ENCODE data around the gene GHITM. TPM values are rescaled to one million over a fixed set of nuclear protein-coding genes. Genes with fewer than 3 reads are reported as not detected.

GHITM gene
- total RNA-seq, 1 donor from 2014 or later, result 122 TPM

DNA sequence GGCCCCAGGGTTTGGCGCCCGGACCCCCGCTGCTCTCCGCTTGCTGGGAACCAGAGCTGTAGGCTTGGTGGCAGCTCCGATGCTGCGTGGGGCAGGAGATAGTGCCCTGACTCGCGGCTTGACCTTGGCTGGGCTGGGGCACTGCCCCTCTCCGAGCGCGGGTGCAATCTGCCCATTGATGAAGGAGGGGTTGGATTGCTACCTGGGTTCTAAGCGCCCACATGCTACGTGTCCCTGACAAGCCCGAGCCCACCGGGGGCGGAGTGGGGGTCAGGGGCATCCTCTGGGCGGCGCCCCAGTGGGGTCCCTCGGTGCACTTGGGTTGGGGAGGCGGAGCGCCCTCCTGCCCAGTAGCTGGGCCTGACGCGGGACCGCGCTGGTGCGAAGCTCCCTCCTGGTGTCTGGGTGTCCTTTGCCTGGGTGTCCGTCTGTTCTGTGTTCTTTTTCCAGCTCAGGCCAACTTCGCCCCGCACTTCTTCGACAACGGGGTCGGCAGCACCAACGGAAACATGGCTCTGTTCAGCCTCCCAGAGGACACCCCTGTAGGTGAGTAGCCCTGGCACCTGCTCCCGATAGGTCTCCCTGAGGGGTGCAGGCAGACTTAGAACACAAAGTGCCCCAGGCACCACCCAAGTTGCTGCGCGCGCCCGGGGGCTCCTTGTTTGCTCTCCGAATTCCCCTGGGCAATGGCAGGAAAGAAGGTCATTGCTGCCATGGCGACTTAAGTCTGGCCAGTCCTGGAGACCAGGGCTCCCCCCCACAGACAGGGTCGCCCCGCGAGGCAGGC, 55.9 kb downstream of the GHITM start:
- peaks cover 0 to 6% (median 4%) of the 10 kb centered on the region in 3 donors for H3K4me1 ChIP-seq (ENCODE audit: control insufficient read depth in 3 of 3, insufficient read depth in 3 of 3, low read length in 3 of 3)
- no peaks in the 10 kb centered on the region for H3K9me3 ChIP-seq (ENCODE audit: control insufficient read depth in 3 of 3, low read length in 3 of 3)
- no peaks in the 10 kb centered on the region for H3K36me3 ChIP-seq (ENCODE audit: control insufficient read depth in 3 of 3, insufficient read depth in 3 of 3, low read length in 3 of 3)
- H3K4me3 ChIP-seq (ENCODE audit: low read length in 3 of 3), result peak overlapping the region; percentile 6 to 43 (median 29)
- no peak overlapping the region for H3K27ac ChIP-seq (ENCODE audit: low read depth, low read length)
- H3K27me3 ChIP-seq (ENCODE audit: control insufficient read depth in 3 of 3, insufficient read depth in 3 of 3, low read length in 3 of 3), result peaks cover 51 to 61% (median 57%) of the 10 kb centered on the region in 3 donors
- no peak overlapping the region for H3K9ac ChIP-seq (ENCODE audit: low read depth in 1 of 3, low read length in 3 of 3)

DNA sequence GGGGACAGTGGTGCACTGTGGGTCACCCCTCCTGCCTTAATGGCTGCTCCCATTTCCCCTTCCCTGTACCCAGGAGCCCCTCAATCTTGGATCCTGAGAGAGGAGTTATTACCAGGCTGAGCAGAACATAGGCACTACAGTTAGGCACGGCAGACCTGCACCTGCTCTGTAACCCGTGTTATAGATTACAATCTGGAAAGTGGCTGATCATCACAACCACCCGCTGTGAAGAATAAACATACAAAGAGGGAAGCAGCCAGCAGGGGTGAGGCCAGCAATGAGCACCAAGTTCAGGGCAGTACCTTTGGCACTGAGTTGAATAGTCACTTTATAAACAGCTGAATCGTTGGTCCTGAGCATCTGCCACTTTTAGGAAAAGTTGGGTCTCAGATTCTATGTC, 56.8 kb downstream of the GHITM start:
- peaks cover 0 to 6% (median 4%) of the 10 kb centered on the region in 3 donors for H3K4me1 ChIP-seq (ENCODE audit: control insufficient read depth in 3 of 3, insufficient read depth in 3 of 3, low read length in 3 of 3)
- H3K36me3 ChIP-seq (ENCODE audit: control insufficient read depth in 3 of 3, insufficient read depth in 3 of 3, low read length in 3 of 3), result no peaks in the 10 kb centered on the region
- H3K4me3 ChIP-seq (ENCODE audit: low read length in 3 of 3), result no peak overlapping the region
- peaks cover 47 to 61% (median 55%) of the 10 kb centered on the region in 3 donors for H3K27me3 ChIP-seq (ENCODE audit: control insufficient read depth in 3 of 3, insufficient read depth in 3 of 3, low read length in 3 of 3)
- no peaks in the 10 kb centered on the region for H3K9me3 ChIP-seq (ENCODE audit: control insufficient read depth in 3 of 3, low read length in 3 of 3)
- H3K9ac ChIP-seq (ENCODE audit: low read depth in 1 of 3, low read length in 3 of 3), result no peak overlapping the region
- no peak overlapping the region for H3K27ac ChIP-seq (ENCODE audit: low read depth, low read length)

GRCh38 chr10:84196941-84197340, 57.6 kb downstream of the GHITM start:
- Histone ChIP-seq H3K4me1 (ENCODE audit: control insufficient read depth in 3 of 3, insufficient read depth in 3 of 3, low read length in 3 of 3) (peaks cover 0 to 6% (median 4%) of the 10 kb centered on the region in 3 donors), H3K27ac (ENCODE audit: low read depth, low read length) (no peak overlapping the region), H3K9ac (ENCODE audit: low read depth in 1 of 3, low read length in 3 of 3) (no peak overlapping the region), H3K36me3 (ENCODE audit: control insufficient read depth in 3 of 3, insufficient read depth in 3 of 3, low read length in 3 of 3) (no peaks in the 10 kb centered on the region), H3K27me3 (ENCODE audit: control insufficient read depth in 3 of 3, insufficient read depth in 3 of 3, low read length in 3 of 3) (peaks cover 42 to 54% (median 47%) of the 10 kb centered on the region in 3 donors), H3K4me3 (ENCODE audit: low read length in 3 of 3) (no peak overlapping the region), H3K9me3 (ENCODE audit: control insufficient read depth in 3 of 3, low read length in 3 of 3) (no peaks in the 10 kb centered on the region)

DNA sequence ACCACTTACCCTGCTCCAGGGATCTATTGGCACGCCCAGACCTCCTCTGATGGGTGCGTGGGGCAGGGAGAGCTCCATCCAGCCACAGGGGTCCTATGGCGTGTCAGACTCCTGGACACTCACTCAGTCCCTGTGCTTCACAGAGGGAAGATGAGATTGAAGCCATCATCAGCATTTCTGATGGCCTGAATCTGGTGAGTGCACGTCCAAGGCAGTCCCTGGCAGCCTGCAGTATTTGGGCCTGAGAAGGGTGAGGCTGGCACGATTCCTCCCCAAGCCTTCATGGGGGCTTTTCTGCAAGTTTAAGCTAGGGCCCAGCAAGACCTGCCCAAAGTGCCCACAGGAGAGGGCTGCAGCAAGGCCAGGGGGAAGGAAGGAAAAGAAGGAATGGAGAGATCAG, 58.3 kb downstream of the GHITM start:
- Histone ChIP-seq H3K4me1 (ENCODE audit: control insufficient read depth in 3 of 3, insufficient read depth in 3 of 3, low read length in 3 of 3) (peaks cover 0 to 6% (median 4%) of the 10 kb centered on the region in 3 donors), H3K9ac (ENCODE audit: low read depth in 1 of 3, low read length in 3 of 3) (no peak overlapping the region), H3K27ac (ENCODE audit: low read depth, low read length) (no peak overlapping the region), H3K4me3 (ENCODE audit: low read length in 3 of 3) (no peak overlapping the region), H3K27me3 (ENCODE audit: control insufficient read depth in 3 of 3, insufficient read depth in 3 of 3, low read length in 3 of 3) (peaks cover 42 to 54% (median 43%) of the 10 kb centered on the region in 3 donors), H3K9me3 (ENCODE audit: control insufficient read depth in 3 of 3, low read length in 3 of 3) (no peaks in the 10 kb centered on the region), H3K36me3 (ENCODE audit: control insufficient read depth in 3 of 3, insufficient read depth in 3 of 3, low read length in 3 of 3) (no peaks in the 10 kb centered on the region)

GRCh38 chr10:84198206-84198915, 59.1 kb downstream of the GHITM start:
- H3K27me3 ChIP-seq (ENCODE audit: control insufficient read depth in 3 of 3, insufficient read depth in 3 of 3, low read length in 3 of 3), result peaks cover 38 to 51% (median 44%) of the 10 kb centered on the region in 3 donors
- H3K9me3 ChIP-seq (ENCODE audit: control insufficient read depth in 3 of 3, low read length in 3 of 3), result no peaks in the 10 kb centered on the region
- peaks cover 0 to 6% (median 4%) of the 10 kb centered on the region in 3 donors for H3K4me1 ChIP-seq (ENCODE audit: control insufficient read depth in 3 of 3, insufficient read depth in 3 of 3, low read length in 3 of 3)

DNA sequence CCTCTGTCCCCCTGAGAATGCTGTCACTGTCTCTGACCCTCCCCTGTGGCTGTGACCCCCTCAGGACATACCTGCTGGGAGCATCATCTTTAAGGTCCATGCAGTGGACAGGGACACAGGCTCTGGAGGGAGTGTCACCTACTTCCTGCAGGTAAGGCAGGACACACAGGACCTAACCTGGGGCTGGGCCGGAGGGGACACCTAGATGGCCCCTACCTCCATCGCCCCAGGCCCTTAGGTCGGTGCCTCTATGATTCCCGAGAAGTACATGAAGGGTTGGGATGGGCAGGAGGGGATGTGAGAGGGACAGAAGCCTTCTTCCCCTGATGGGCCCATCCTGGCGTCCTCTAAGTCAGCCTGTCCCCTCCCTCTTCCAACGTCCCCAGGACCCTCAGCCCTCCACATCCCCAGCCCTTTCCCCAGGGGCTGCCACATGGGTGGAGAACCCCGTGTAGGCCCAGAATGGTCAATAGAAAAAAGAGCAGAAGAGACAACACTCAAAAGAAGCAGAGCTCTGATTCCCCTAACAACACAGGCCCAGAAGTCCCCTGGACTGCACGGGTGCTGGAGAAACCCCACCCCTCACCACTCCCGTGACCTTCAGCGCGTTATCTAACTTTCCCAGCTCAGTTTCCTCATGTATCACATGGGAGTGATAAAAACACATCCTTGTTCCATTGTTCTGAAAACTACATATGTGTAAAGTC, 61.4 kb downstream of the GHITM start:
- H3K27ac ChIP-seq (ENCODE audit: low read depth, low read length), result no peak overlapping the region
- no peaks in the 10 kb centered on the region for H3K9me3 ChIP-seq (ENCODE audit: control insufficient read depth in 3 of 3, low read length in 3 of 3)
- H3K36me3 ChIP-seq (ENCODE audit: control insufficient read depth in 3 of 3, insufficient read depth in 3 of 3, low read length in 3 of 3), result no peaks in the 10 kb centered on the region
- no peaks in the 10 kb centered on the region for H3K4me1 ChIP-seq (ENCODE audit: control insufficient read depth in 3 of 3, insufficient read depth in 3 of 3, low read length in 3 of 3)
- H3K27me3 ChIP-seq (ENCODE audit: control insufficient read depth in 3 of 3, insufficient read depth in 3 of 3, low read length in 3 of 3), result peaks cover 18 to 31% (median 29%) of the 10 kb centered on the region in 3 donors
- no peak overlapping the region for H3K4me3 ChIP-seq (ENCODE audit: low read length in 3 of 3)
- no peak overlapping the region for H3K9ac ChIP-seq (ENCODE audit: low read depth in 1 of 3, low read length in 3 of 3)

More at GRCh38 chr10:84198206-84198915, 59.1 kb downstream of the GHITM start:
- Histone ChIP-seq H3K36me3 (ENCODE audit: control insufficient read depth in 3 of 3, insufficient read depth in 3 of 3, low read length in 3 of 3) (no peaks in the 10 kb centered on the region), H3K27ac (ENCODE audit: low read depth, low read length) (no peak overlapping the region), H3K9ac (ENCODE audit: low read depth in 1 of 3, low read length in 3 of 3) (no peak overlapping the region), H3K4me3 (ENCODE audit: low read length in 3 of 3) (no peak overlapping the region)

DNA sequence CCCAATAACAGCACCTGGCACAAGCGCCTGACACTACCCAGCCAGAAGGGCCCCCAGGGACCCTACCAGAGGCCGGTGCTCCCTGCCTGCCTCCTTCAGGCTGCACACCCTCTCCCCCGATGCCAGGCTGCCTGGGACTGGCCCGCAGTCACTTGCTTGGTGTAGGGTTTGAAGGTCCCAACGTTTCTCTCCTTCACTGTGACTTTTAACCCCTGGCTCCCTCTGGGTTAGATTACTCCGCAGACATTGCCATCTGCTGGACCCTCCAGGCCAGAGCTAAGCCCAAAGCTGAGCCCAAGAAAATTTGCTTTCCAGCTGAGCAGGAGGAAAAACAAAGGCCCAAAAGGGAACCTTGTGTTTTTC, 61.9 kb downstream of the GHITM start:
- no peak overlapping the region for H3K27ac ChIP-seq (ENCODE audit: low read depth, low read length)
- H3K36me3 ChIP-seq (ENCODE audit: control insufficient read depth in 3 of 3, insufficient read depth in 3 of 3, low read length in 3 of 3), result no peaks in the 10 kb centered on the region
- no peak overlapping the region for H3K4me3 ChIP-seq (ENCODE audit: low read length in 3 of 3)
- H3K9ac ChIP-seq (ENCODE audit: low read depth in 1 of 3, low read length in 3 of 3), result no peak overlapping the region
- H3K27me3 ChIP-seq (ENCODE audit: control insufficient read depth in 3 of 3, insufficient read depth in 3 of 3, low read length in 3 of 3), result peaks cover 13 to 27% (median 24%) of the 10 kb centered on the region in 3 donors
- no peaks in the 10 kb centered on the region for H3K4me1 ChIP-seq (ENCODE audit: control insufficient read depth in 3 of 3, insufficient read depth in 3 of 3, low read length in 3 of 3)
- no peaks in the 10 kb centered on the region for H3K9me3 ChIP-seq (ENCODE audit: control insufficient read depth in 3 of 3, low read length in 3 of 3)

DNA sequence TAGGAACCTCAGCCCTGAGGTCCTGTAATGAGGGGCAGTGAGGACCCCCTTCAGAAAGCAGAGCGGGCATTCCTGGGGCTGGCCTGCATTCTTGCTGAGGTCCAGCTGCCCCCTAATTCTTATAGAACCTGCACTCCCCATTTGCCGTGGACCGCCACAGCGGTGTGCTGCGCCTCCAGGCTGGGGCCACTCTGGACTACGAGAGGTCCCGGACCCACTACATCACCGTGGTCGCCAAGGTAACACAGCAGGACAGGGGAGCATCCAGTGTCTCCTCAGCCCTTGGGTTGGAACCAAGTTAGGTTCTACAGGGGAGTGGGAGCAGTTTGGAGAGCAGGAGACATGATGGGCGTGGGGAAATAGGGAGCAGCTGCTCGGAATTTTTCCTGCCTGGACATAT, 62.4 kb downstream of the GHITM start:
- peaks cover 9 to 23% (median 22%) of the 10 kb centered on the region in 3 donors for H3K27me3 ChIP-seq (ENCODE audit: control insufficient read depth in 3 of 3, insufficient read depth in 3 of 3, low read length in 3 of 3)

DNA sequence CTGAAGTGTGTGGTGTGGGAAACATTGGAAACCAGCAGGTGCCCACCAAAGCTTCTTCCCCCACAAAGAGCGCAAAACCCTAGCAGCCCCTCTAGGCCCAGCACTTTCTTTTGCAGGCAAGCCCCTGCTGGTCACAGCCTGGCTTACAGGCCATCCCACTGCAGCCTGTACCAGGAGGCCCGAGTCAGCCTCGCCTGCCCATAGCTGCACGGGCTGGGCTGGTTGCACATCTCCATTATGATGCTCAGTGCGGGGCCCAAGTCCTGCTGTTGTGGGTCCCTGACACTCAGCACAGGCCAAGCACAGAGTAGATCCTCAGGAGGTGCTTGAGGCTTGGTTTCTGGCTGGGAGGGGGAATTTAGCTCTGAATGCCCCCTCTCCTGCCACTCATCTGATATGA, 63.0 kb downstream of the GHITM start:
- Histone ChIP-seq H3K36me3 (ENCODE audit: control insufficient read depth in 3 of 3, insufficient read depth in 3 of 3, low read length in 3 of 3) (no peaks in the 10 kb centered on the region), H3K4me3 (ENCODE audit: low read length in 3 of 3) (no peak overlapping the region), H3K9ac (ENCODE audit: low read depth in 1 of 3, low read length in 3 of 3) (no peak overlapping the region), H3K27ac (ENCODE audit: low read depth, low read length) (no peak overlapping the region), H3K9me3 (ENCODE audit: control insufficient read depth in 3 of 3, low read length in 3 of 3) (no peaks in the 10 kb centered on the region), H3K4me1 (ENCODE audit: control insufficient read depth in 3 of 3, insufficient read depth in 3 of 3, low read length in 3 of 3) (no peaks in the 10 kb centered on the region), H3K27me3 (ENCODE audit: control insufficient read depth in 3 of 3, insufficient read depth in 3 of 3, low read length in 3 of 3) (peaks cover 5 to 18% (median 16%) of the 10 kb centered on the region in 3 donors)

More for the DNA sequence above, 62.4 kb downstream of the GHITM start:
- no peaks in the 10 kb centered on the region for H3K4me1 ChIP-seq (ENCODE audit: control insufficient read depth in 3 of 3, insufficient read depth in 3 of 3, low read length in 3 of 3)
- H3K9ac ChIP-seq (ENCODE audit: low read depth in 1 of 3, low read length in 3 of 3), result no peak overlapping the region
- H3K9me3 ChIP-seq (ENCODE audit: control insufficient read depth in 3 of 3, low read length in 3 of 3), result no peaks in the 10 kb centered on the region
- no peaks in the 10 kb centered on the region for H3K36me3 ChIP-seq (ENCODE audit: control insufficient read depth in 3 of 3, insufficient read depth in 3 of 3, low read length in 3 of 3)
- H3K27ac ChIP-seq (ENCODE audit: low read depth, low read length), result no peak overlapping the region
- H3K4me3 ChIP-seq (ENCODE audit: low read length in 3 of 3), result no peak overlapping the region
